GM12878 (cell line): ENCODE measurements around the gene TGFB2.

Experiments
- BACH1 ChIP-seq: fragments of 450-650 bp; IDR thresholded peaks from 2 replicates; pipeline ENCODE4 v1.6.1; 2017; ENCODE audit warnings: mild to moderate bottlenecking, borderline replicate concordance
- CHD2 ChIP-seq: IDR thresholded peaks from 2 replicates; pipeline ENCODE4 v1.6.1; 2011; ENCODE audit warnings: low read depth, low read length, improper control_type of control experiment, borderline replicate concordance
- CTCF ChIP-seq, 3 experiments: IDR thresholded peaks in 2 of 3; conservative IDR thresholded peaks in 1 of 3; 2 replicates each; pipeline ENCODE4 v1.5.1; 2011; ENCODE audit warnings: low read depth in 3 of 3, low read length in 3 of 3, mild to moderate bottlenecking in 3 of 3, control low read depth in 2 of 3, moderate library complexity in 2 of 3, inconsistent platforms in 1 of 3, mixed read lengths in 1 of 3; ENCODE audit not compliant: control insufficient read depth in 2 of 3, insufficient read depth in 1 of 3; ENCODE audit errors: extremely low read depth in 1 of 3
- EZH2 ChIP-seq: IDR thresholded peaks from 2 replicates; pipeline ENCODE4 v1.6.1; 2012; ENCODE audit warnings: low read depth, mild to moderate bottlenecking, control low read depth, inconsistent platforms, low read length, borderline replicate concordance; ENCODE audit not compliant: control insufficient read depth
- MYC ChIP-seq: IDR thresholded peaks from 2 replicates; pipeline ENCODE4 v1.6.1; 2011; ENCODE audit warnings: mild to moderate bottlenecking, low read length, moderate library complexity, inconsistent platforms; ENCODE audit not compliant: insufficient read depth, insufficient replicate concordance, insufficient read length, severe bottlenecking
- STAT1 ChIP-seq: fragments of 450-650 bp; conservative IDR thresholded peaks from 2 replicates; pipeline ENCODE4 v1.6.1; 2014; ENCODE audit warnings: antibody characterized with exemption, mild to moderate bottlenecking
- YBX1 ChIP-seq: fragments of 450-650 bp; IDR thresholded peaks from 2 replicates; pipeline ENCODE4 v1.6.1; 2016; ENCODE audit warnings: antibody characterized with exemption
- TF ChIP-seq, protein P1 (sequence below): IDR thresholded peaks from 2 replicates; pipeline ENCODE4 v1.6.1; 2012; ENCODE audit warnings: mild to moderate bottlenecking, low read depth, low read length

DNA sequence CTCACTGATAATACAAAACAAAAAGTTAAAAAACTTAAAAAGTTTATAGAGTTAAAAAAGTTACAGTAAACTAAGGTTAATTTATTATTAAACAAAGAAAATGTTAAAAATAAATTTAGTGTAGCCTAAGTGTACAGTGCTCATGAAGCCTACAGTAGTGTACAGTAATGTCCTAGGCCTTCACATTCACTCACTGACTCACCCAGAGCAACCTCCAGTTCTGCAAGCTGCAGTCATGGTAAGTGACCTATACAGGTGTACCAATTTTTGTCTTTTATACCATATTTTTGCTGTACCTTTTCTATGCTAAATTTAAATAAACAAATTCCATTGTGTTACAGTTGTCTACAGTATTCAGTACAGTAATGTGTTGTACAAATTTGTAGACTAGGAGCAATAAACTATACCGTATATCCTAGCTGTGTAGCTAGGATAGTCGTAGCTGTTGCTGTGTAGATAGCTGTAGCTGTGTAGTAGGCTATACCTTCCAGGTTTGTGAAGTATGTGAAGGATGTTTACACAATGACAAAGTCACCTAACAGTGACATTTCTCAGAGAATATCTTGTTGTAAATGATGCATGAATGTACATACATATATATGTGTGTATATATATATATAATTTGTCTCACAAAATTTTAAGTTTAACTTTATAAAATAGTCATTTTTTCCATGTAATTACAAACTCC, 140.2 kb downstream of the TGFB2 start:
- TF ChIP-seq EZH2: no peak
- TF ChIP-seq YBX1: no peak
- no peak for TF ChIP-seq MYC
- TF ChIP-seq CTCF (IDR thresholded peaks at IDR 0.05 in 2 of 3, conservative IDR thresholded peaks at IDR 0.05 in 1 of 3; ENCODE audit: control insufficient read depth in 2 of 3, extremely low read depth in 1 of 3, insufficient read depth in 1 of 3, low read depth in 3 of 3, low read length in 3 of 3): no peak
- TF ChIP-seq, protein P1, sequence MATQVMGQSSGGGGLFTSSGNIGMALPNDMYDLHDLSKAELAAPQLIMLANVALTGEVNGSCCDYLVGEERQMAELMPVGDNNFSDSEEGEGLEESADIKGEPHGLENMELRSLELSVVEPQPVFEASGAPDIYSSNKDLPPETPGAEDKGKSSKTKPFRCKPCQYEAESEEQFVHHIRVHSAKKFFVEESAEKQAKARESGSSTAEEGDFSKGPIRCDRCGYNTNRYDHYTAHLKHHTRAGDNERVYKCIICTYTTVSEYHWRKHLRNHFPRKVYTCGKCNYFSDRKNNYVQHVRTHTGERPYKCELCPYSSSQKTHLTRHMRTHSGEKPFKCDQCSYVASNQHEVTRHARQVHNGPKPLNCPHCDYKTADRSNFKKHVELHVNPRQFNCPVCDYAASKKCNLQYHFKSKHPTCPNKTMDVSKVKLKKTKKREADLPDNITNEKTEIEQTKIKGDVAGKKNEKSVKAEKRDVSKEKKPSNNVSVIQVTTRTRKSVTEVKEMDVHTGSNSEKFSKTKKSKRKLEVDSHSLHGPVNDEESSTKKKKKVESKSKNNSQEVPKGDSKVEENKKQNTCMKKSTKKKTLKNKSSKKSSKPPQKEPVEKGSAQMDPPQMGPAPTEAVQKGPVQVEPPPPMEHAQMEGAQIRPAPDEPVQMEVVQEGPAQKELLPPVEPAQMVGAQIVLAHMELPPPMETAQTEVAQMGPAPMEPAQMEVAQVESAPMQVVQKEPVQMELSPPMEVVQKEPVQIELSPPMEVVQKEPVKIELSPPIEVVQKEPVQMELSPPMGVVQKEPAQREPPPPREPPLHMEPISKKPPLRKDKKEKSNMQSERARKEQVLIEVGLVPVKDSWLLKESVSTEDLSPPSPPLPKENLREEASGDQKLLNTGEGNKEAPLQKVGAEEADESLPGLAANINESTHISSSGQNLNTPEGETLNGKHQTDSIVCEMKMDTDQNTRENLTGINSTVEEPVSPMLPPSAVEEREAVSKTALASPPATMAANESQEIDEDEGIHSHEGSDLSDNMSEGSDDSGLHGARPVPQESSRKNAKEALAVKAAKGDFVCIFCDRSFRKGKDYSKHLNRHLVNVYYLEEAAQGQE: no peak
- no peak for TF ChIP-seq STAT1
- TF ChIP-seq BACH1: no peak
- TF ChIP-seq CHD2: no peak
